CD4-positive, alpha-beta T cell treated with Interleukin-4 for 4 hours (primary cell): ENCODE results near the gene IGFBP2.
A peak's percentile ranks its signal among the peaks of the same experiment; 100 is the strongest.
"Not testable (repeated sequence)": the region's sequence is repeated elsewhere in the genome, so short reads cannot be mapped to it uniquely, and the experiment has no call there.

ENCODE experiments used
- DNase-seq: peaks from one replicate; pipeline ENCODE4 v3.0.0-alpha.2; 2020

The IGFBP2 gene, protein sequence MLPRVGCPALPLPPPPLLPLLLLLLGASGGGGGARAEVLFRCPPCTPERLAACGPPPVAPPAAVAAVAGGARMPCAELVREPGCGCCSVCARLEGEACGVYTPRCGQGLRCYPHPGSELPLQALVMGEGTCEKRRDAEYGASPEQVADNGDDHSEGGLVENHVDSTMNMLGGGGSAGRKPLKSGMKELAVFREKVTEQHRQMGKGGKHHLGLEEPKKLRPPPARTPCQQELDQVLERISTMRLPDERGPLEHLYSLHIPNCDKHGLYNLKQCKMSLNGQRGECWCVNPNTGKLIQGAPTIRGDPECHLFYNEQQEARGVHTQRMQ

DNA sequence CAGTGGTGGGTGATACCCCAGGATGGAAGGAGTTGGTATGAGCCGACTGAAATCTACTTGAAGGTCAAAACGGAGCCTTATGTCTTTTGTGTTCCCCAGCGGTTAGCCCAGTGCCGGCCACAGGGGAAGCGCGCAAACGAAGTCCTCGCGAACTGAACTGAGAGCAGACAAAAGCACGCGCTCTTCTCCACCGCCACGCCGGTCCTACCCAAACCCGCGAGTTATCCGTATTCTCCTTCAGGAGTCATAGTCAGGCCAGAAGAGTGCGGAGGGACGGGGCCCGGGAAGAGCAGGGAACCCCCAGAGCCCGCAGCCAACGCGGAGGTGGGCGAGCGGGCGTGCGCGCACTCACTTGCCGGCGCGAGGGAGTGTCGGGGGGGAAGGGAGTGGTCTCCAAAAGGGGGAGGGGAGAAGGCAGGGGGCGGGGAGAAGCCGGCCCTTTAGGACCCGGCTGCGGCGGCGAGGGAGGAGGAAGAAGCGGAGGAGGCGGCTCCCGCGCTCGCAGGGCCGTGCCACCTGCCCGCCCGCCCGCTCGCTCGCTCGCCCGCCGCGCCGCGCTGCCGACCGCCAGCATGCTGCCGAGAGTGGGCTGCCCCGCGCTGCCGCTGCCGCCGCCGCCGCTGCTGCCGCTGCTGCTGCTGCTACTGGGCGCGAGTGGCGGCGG is at the start of gene IGFBP2:
IGFBP2 (plus strand) TSS at position 469 of the 664 bp plus-strand sequence; CDS start at position 573, 104 bp downstream.
- no peak for DNase-seq

DNA sequence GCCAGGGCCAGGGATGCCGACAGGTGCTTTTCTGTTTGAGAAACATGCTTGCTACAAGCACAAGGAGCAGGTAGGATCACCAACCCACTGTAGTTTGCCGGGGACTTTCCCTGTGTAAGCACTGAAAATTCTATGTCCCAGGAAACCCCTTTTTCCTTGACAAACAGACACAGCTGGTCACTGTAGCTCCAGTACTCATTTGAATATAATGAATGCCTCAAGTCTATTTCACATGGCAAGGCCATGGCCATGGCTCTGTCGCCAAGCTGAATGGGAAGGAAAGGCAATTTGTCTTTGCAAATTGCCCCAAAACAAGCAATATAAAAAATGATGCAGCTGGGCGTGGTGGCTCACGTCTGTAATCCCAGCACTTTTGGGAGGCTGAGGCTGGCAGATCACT is 49.6 kb upstream of the IGFBP2 start:
- no peak for DNase-seq

DNA sequence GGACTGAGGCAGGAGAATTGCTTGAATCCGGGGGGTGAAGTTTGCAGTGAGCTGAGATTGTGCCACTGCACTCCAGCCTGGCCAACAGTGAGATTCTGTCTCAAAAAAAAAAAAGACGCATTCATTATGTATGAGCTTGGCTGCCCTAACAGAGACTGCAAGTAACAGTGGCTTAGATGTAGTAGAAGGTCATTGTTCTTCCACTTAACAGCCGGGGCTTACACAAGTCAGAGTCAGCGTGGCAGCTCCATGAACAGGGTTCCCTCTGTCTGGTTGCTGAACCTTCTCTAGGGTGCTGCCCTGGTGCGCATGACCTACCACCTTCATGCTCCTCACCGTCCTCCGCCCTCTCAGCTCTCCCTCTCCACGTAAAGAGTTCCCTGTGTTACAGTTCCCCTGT is 49.1 kb upstream of the IGFBP2 start:
- DNase-seq, result no peak

DNA sequence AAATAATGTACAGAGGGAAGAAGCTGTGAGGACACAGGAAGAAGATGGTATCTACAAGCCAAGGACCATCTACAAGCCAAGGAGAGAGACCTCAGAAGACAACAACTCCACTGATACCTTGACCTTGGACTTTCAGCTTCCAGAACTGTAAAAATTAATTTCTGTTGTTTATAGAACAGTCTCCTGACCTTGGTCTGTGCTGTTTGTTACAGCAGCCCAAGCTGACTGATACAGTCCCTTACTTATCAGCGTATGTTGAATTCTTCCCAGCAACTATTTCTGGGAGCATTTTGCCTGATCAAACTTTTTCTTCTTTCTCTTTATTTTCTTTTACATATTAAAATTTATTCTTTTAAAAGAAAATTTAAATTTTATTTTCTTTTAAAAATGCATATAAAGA is 47.8 kb upstream of the IGFBP2 start:
- DNase-seq, result no peak

DNA sequence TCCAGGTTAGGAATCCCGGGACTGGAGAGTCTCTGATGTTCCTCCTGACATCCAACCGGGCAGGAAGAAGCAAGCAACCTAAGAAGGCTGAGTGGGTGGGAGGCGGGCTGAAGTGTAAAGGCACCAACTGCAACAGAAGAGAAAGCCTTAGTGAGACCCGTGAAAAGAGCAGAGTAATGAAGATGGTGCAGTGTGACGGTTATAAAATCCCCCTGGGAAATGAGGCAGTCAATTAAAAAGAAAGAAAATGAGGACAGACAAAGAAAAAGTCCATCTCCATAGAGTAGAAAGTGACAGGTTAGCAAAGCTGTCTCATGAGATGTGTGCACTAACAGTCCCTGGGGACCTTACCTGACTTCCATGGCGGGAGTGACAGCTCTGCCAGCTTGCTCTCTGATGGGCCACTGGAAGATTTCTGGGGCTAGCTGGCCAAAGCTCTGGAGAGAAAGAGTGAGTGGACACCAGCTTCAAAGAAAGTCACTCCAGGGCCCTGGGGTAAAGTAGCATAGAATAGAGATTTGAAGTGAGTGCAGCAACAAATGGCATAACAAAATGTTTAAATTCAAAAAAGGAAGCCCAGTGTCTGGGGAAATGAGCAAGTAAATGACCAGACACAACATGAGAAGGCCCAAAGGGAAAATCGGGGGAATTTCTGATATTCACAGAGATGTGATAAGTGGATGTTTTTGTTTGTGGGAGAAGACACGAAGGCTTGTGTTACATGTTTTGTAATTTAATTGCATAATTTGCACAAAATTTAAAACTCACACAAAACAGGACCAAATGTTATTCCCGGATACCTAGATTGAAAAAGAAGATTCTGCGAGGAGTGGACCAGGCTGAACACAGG is 44.1 kb upstream of the IGFBP2 start:
- no peak for DNase-seq

DNA sequence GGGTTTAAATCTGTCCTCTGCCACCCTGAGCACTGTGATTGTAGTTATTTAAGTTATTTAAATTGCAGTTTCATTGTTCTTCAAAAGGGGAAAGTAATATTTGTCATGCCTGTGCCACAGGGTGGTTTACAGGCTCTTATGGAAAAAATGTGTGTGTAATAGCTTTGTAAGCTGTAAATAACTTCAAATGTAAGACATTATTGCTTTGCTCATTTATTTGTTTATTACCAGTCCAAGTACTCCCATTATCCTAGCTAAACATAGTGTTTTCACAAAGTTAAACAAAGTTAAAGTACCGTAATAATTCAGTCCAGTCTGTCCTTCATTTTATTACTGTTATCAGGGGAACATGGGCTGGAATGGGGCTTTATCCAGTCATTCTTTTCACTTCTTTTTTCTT is 43.4 kb upstream of the IGFBP2 start:
- no peak for DNase-seq

DNA sequence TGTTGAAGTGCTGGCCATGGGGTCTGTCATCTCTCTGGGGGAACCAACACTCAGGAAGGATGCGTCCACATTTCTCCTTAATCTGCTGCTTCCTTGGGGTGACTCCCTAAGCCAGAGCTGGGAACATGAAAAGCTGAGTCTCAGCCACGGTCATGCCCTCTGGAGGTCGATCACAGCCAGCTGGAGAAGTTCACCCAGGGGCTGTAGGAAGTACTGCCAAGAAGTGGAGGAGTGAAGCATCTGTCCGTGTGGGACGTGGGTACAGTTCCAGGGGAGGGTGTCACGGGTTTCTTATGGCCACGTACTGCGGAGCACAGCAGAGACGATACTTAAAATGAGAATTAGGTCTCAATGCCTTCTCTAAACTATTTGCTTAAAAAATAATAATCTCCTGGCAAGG is 42.4 kb upstream of the IGFBP2 start:
- DNase-seq, result no peak

DNA sequence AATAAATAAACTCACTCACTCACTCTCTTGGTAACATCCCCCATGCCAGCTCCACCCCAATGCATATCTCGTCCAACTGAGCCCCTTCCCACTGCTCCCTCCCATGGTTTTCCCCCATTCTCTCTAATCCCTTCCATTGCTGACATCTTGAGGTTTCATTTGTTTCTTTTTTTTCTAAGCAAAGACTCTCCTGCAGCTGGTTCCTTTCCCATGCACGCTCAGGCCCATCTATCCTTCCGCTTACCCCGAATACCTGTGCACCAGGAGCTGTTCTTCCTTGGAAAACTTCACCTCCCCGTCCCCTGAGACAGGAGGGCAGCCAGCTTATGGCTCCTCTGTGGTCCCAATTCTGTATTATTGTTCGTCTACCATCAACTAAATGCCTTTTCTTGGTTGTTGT is 41.7 kb upstream of the IGFBP2 start:
- DNase-seq, result no peak

DNA sequence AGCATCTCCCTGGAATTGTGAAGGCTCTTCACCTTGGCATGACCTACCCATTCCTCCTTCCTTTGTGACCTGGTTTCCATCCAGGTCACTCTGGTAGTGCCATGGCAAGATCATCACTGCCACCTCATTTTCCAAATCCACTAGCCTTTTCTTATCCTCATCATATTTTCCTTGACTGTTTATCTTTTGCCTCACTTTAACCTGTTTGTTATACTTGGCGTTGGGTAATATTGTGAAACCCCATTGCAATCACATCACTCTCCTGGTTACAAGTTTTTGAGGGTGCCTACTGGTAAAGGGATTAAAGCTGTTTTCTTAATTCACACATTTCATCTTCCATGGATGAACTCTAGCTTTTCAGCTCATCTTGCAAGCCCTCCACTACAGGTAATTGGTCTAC is 39.1 kb upstream of the IGFBP2 start:
- no peak for DNase-seq

DNA sequence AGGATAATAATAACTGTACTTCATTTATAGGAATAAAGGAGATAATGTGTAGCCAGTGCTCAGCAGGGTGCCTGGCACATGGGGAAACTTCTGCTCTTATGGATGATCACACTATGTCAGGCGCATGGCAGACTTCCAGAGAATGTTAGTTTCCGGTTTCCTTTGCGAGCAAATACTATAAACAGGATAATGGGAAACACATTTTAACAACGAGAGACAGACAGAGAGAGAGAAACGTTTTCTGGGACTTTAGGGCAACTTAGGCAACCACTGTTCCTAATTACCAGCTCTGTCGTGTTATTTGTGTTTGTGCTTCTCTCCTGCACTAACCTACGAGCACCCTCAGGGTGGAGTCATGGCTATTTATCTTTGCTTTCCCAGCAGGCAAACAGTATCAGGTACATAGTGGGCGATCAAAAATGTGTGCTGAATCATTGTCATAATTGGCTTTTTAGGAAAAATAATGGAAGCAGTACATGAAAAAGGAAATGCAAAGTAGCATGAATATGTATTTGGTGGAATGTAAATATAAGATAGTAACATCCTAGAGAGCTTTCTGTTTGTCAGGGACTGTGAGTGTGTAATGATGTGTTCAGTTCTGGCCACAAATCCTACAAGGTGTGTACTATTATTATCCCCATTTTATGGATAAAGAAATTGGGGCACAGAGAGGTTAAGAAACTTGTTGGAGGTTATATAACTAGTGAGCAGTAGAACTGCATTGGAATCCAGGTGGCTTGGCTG is 36.8 kb upstream of the IGFBP2 start:
- DNase-seq, result no peak

DNA sequence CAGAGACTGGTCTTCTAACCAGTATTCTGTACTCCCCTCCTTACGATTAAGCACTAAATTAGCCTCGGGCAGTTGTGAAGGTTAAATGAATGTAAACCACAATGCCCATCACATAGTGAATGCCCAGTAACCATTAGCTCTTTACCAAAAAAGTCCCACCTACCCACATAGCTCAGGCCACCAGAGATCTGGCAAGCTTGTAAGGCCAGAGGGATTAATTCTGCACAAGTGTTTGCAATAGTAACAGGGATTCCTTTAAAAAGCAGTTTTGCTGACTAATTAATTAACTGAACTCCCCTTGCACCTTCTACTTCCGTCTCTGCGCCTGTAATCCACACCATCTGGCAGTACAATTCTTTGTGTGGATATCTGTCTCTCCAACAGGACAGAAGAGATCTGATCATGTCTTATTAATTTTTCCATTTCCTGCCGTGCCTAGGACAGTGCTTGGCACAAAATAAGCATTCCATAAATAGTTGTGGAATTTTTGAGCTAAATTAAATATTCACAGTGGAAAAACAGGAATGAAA is 36.2 kb upstream of the IGFBP2 start:
- DNase-seq, result no peak

DNA sequence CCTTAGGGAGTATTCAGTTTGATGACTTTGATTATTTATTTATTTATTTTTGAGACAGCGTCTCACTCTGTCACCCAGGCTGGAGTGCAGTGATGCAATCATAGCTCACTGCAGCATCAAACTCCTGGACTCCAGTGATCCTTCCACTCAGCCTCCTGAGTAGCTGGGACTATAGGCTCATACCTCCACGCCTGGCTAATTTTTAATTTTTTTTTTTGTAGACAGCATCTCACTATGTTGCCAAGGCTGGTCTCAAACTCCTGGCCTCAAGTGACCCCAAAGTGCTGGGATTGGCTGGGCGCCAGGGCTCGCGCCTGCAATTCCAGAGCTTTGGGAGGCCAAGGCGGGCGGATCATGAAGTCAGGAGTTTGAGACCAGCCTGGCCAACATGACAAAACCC is 35.4 kb upstream of the IGFBP2 start:
- not testable (repeated sequence) for DNase-seq

DNA sequence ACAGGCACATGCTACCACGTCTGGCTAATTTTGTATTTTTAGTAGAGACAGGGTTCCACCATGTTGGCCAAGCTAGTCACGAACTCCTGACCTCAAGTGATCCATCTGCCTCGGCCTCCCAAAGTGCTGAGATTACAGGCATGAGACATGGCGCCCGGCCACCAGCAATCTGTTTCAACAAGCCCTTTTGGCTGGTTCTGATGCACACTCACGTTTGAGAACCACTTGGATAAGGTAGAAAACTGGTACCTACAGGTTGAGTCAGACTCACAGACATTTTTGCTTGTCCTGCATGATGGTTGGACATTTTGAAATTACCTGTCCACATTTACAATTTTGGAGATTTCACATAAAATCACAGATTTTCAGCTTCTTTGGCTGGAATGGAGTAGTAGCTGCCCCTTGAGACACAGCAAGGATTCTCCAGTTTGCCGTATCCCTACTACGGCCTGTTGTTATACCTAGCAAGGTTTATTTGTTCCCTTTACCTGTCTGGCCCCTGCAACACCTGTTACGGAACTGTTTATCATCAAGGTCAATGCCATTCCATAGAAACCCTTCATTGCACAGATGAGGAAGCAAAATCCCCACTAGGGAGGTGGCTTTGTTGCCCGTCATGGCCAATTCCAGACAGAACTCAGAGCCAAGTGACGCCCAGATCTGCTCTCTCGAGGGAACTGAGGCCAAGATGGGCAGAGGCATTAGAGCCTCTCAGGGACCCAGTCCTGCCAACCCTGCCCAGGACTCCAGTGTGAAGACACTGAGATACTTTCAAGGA is 31.4 kb upstream of the IGFBP2 start:
- DNase-seq, result no peak

DNA sequence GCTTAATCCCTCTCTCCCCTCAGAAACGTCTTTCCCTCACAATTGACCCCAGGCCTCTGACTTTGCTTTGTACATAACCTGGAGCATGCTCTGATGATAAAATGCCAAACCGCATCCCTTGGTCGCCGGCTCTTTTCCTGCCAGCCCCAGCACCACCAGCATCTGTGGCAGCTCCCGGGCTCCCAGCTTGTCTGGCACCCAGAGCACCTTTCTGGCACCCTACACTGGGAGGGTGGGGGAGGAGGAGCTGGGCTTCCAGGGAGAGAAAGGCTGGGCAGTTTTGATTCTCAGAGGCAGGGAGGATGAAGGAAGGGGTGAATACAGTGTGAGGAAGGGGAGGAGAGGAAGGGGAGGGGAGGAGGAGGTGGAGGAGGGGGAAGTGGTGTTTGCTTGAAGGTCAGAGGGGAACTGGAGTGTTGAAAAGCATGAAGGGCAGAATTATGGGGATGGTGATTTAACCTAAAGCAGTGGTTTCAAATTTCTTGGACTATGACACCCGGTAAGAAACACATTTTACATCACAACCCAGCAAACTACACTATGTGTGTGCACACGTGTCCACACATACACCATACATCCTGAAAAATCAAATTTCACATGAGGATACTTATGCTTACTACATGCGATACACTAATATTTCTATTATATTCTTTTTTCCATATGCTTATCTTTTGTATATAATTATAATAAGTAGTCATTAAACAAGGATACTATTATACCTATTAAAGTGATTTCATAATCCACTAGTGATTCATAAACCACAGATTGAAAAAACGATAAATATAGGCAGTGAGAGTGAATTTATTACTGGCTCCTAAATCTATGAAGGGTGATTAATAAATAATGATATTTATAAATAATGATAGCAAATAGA is 30.0 kb upstream of the IGFBP2 start:
- DNase-seq, result no peak

DNA sequence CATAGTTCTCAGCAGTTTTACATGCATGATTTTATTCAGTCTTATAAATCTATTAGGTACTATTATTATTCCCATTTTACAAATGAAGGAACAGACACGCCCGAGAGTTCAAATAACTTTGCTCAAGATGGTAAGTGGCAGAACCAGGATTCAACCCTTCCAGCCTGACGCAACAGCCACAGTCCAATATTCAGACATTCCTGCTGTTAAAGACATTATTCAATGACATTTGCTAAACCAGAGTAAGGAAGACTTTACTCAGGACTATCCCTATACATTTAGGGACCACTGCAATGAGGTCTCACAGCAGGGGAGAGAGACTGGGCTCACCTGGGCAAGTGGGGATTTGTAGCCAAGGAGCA is 29.4 kb upstream of the IGFBP2 start:
- DNase-seq, result no peak

DNA sequence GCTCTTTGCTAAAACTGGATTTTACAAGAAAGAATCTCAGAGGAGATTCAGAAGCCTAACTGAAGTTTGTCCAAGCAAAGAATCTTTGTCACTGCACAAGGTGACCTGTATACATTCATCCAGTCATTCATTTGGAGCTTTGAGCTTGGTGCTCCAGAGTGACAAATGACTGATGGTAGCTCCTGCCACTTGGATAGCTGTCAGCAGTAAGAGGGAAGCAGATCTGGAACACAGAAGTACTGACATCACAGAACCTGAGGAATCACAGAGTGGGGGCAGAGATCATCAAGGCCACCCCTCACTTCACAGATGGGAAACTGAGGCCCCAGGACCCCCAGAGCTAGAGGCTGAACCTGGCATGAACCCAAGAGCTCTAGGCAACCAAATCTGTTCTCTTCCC is 28.8 kb upstream of the IGFBP2 start:
- DNase-seq, result no peak

DNA sequence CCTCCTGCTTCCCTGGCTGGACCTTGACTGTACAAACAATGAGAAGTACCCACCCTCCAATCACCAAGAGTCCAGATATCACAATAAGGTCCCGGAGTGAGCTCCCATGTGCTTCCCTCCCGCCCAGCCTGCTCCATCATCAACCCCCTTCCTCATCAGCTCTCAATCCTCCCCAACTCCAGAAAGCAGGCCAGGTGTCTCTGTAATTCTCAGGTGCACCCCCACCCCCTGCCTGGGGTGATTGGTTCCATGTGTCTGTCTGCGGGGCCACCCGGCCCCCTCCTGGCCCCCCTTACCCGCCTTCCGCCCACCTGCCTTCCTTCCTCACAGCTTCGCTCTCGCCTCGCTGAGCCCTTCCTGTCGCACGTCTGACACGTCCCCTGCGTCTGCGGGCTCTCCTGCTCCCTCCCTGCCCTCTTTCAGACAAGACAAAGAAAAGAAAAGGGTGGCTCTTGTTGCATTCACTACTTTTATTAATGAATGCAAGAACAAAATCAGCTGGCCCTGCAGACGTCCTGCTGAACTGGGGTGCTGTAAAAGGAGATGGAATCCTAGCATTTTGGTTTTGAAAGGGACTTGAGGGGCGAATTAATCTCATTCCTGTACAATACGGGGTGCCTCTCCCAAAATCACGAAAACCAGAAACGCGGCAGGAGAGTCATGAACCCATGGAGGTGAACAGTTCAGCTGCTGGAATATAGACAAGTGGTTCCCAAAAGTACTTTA is 26.5 kb upstream of the IGFBP2 start:
- DNase-seq, result peak; percentile 4

DNA sequence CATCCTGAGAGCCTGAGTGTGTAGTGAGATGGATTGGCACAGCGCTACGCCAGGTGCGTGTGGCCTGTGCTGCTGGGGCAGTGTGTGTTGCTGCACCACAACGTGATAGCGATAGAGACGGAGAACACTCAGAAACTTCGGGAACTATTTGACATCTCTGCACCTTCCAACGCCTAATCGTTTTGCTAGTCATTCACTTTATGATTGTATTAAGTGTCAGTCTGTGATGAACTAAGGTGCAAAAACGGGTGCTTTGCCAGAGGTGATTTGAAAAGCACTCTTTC is 26.0 kb upstream of the IGFBP2 start:
- no peak for DNase-seq

DNA sequence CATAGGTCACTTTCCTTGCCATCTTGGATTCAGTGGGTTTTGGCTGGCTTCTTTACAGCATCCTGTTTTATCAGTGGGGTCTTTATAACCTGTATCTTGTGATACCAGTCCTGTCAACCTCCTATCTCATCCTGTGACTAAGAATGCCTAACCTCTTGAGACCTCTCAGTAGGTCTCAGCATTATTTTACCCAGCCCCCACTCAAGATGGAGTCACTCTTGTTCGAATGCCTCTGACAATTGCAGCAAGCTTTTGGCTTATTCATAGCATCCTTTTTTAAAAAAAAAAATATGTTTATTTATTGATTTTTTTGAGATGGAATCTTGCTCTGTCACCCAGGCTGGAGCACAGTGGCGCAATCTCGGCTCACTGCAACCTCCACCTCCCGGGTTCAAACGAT is 24.7 kb upstream of the IGFBP2 start:
- no peak for DNase-seq

DNA sequence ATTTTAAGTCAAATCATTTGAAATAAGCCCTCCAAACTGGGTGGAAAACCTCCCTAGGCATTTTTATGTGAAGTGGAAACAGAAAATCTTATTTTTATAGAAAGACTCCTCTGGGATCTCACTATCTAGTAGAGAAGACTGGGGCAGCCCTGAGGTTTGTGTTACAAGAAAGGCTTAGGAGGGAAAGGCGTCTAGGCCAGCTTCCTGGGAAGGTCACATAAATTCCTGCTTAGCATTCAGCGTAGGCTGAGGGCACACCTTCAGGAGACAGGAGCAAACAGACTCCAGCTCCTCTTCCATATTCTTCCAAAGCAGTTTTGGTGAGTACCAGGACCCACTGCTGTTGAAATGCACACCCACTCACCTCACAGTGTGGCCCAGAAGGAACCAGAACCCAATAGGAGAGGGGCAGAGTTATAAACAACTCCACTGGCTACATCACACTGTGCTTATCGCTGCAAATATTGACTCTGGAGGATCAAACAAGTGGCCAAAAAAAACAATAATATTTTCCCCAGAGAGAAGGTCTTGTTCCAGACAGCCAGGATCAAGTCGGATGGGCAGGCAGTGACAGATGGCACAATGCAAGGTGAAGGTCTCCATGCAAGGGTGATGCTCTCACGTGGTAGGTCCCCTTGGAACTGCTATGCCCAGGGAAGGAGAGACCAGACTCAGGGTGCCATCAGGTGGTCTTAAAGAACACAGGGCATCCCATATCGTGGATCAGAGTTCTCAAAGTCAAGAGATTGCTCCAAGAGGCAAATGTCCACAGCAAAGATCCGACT is 17.7 kb upstream of the IGFBP2 start:
- DNase-seq, result no peak
